Lower lobe of right lung (tissue), 2 donors: ENCODE measurements around the gene PDGFB. TPM values are rescaled to one million over a fixed set of nuclear protein-coding genes. Genes with fewer than 3 reads are reported as not detected.

Experiments
- ATAC-seq, 2 donors: fragments of 200-7000 bp; cut with Tn5 transposase; one replicate each; pipeline ENCODE4 v1.9.1; 2020 to 2022; ENCODE audit warnings: mild to moderate bottlenecking in 2 of 2, moderate library complexity in 2 of 2
- DNase-seq: peaks from one replicate; pipeline ENCODE4 v3.0.0-alpha.2; 2020
- H3K27ac ChIP-seq: fragments of 200-600 bp; one replicate; pipeline ENCODE4 v1.8.0; 2022
- H3K27me3 ChIP-seq: fragments of 200-600 bp; one replicate; pipeline ENCODE4 v1.8.0; 2022; ENCODE audit warnings: low read depth
- H3K36me3 ChIP-seq: fragments of 200-600 bp; one replicate; pipeline ENCODE4 v1.8.0; 2022; ENCODE audit warnings: mild to moderate bottlenecking
- H3K4me1 ChIP-seq: fragments of 200-600 bp; one replicate; pipeline ENCODE4 v1.8.0; 2022
- H3K4me3 ChIP-seq: fragments of 200-600 bp; one replicate; pipeline ENCODE4 v1.8.0; 2022; ENCODE audit warnings: mild to moderate bottlenecking
- H3K9me3 ChIP-seq: fragments of 200-600 bp; one replicate; pipeline ENCODE4 v1.8.0; 2022
- CTCF ChIP-seq: fragments of 200-600 bp; IDR thresholded peaks from one replicate; pipeline ENCODE4 v1.8.0; 2022; ENCODE audit warnings: antibody characterized with exemption, mild to moderate bottlenecking
- intact Hi-C: fragments of 100-400 bp; cut with DNase I; formaldehyde crosslinking; loops from one replicate; pipeline ENCODE4 v1.11.0; 2022
- total RNA-seq: library from RNA; stranded (reverse); fragmentation: NEBNext Ultra II Directional; extraction: Animal tissue kit (Norgen Biotek cat#: 25700); gene quantifications from one replicate; pipeline ENCODE4 v1.2.1, GENCODE V29; 2021
- donor health status: DM: no; HTN: yes; CAD: no; lungs with severe emphysema.

PDGFB gene
- total RNA-seq, 1 donor from 2014 or later: 30.5 TPM

- peaks cover 4% of the 10 kb centered on the region for H3K9me3 ChIP-seq
- no peak overlapping the region for H3K27ac ChIP-seq
- peaks cover 51% of the 10 kb centered on the region for H3K36me3 ChIP-seq
- intact Hi-C loops: no loop called here
- no peak for ATAC-seq
- TF ChIP-seq CTCF: no peak
- DNase-seq: peak; percentile 23
- no peak overlapping the region for H3K4me3 ChIP-seq
- no peaks in the 10 kb centered on the region for H3K4me1 ChIP-seq
- H3K27me3 ChIP-seq: no peaks in the 10 kb centered on the region
Observed at GRCh38 chr22:39223091-39223710, 21.6 kb downstream of the PDGFB start.

- ATAC-seq (peak in 1 of 2 donors; percentile 25), DNase-seq (peak; percentile 13)
- H3K27ac ChIP-seq: no peak overlapping the region
Observed at GRCh38 chr22:39221999-39222686, 22.6 kb downstream of the PDGFB start.

GRCh38 chr22:39220890-39221850 lies 23.6 kb downstream of the PDGFB start:
- DNase-seq (peak; percentile 31), ATAC-seq (peak; percentile 46 to 54)

More at GRCh38 chr22:39221999-39222686, 22.6 kb downstream of the PDGFB start:
- intact Hi-C loops: no loop called here
- Histone ChIP-seq H3K4me3 (no peak overlapping the region), H3K36me3 (peaks cover 40% of the 10 kb centered on the region), H3K9me3 (peaks cover 4% of the 10 kb centered on the region), H3K4me1 (no peaks in the 10 kb centered on the region), H3K27me3 (no peaks in the 10 kb centered on the region)
- TF ChIP-seq CTCF: no peak

GRCh38 chr22:39220450-39220849 lies 24.3 kb downstream of the PDGFB start:
- Histone ChIP-seq H3K36me3 (peaks cover 31% of the 10 kb centered on the region), H3K4me3 (no peak overlapping the region), H3K4me1 (no peaks in the 10 kb centered on the region), H3K9me3 (no peaks in the 10 kb centered on the region), H3K27ac (no peak overlapping the region), H3K27me3 (no peaks in the 10 kb centered on the region)
- TF ChIP-seq CTCF: no peak
- DNase-seq (peak; percentile 10), ATAC-seq (no peak)
- intact Hi-C loops: no loop called here

More at GRCh38 chr22:39220890-39221850, 23.6 kb downstream of the PDGFB start:
- H3K27me3 ChIP-seq: no peaks in the 10 kb centered on the region
- H3K27ac ChIP-seq: no peak overlapping the region
- peaks cover 2% of the 10 kb centered on the region for H3K9me3 ChIP-seq
- H3K4me1 ChIP-seq: no peaks in the 10 kb centered on the region
- intact Hi-C loops: no loop called here
- TF ChIP-seq CTCF: no peak
- peaks cover 38% of the 10 kb centered on the region for H3K36me3 ChIP-seq
- no peak overlapping the region for H3K4me3 ChIP-seq
